Thoracic aorta (tissue), 2 donors: Measurements from ENCODE around the gene GPR158. TPM values are rescaled to one million over a fixed set of nuclear protein-coding genes. Genes with fewer than 3 reads are reported as not detected.
"Not testable (repeated sequence)": the region's sequence is repeated elsewhere in the genome, so short reads cannot be mapped to it uniquely, and the experiment has no call there.

ENCODE experiments used
- ATAC-seq: fragments of 150-250 bp; one replicate; pipeline ENCODE4 v1.8.0; 2017; ENCODE audit warnings: low read depth; ENCODE audit not compliant: insufficient number of reproducible peaks, low FRiP score
- DNase-seq: peaks from one replicate; pipeline ENCODE4 v3.0.0-alpha.2; 2020; ENCODE audit warnings: low spot score
- H3K27ac ChIP-seq, 2 donors: fragments of 200-600 bp; sonication (generic); 1 replicate in 1 of 2; 2 replicates in 1 of 2; pipeline ENCODE4 v1.5.1; 2016; ENCODE audit warnings: mild to moderate bottlenecking in 2 of 2, moderate library complexity in 2 of 2
- H3K27me3 ChIP-seq: fragments of 200-600 bp; sonication (generic); replicated peaks from 2 replicates; pipeline ENCODE4 v1.6.0; 2016; ENCODE audit warnings: mild to moderate bottlenecking; ENCODE audit not compliant: insufficient read depth
- H3K36me3 ChIP-seq: fragments of 200-600 bp; sonication (generic); one replicate; pipeline ENCODE4 v1.5.1; 2016
- H3K4me1 ChIP-seq, 2 donors: fragments of 200-600 bp; sonication (generic); 1 replicate in 1 of 2; 2 replicates in 1 of 2; pipeline versions ENCODE4 v1.5.1 to v1.6.0; 2016; ENCODE audit warnings: low read depth in 2 of 2, mild to moderate bottlenecking in 1 of 2; ENCODE audit not compliant: control insufficient read depth in 1 of 2
- H3K4me3 ChIP-seq: fragments of 200-600 bp; sonication (generic); 2 replicates; pipeline ENCODE4 v1.5.1; 2016; ENCODE audit warnings: mild to moderate bottlenecking
- H3K9me3 ChIP-seq: fragments of 200-600 bp; sonication (generic); 2 replicates; pipeline ENCODE4 v1.5.1; 2016
- total RNA-seq, 2 donors: library from RNA; depleted of rRNA; stranded (reverse); fragments of >200 nt; gene quantifications; one replicate each; pipeline versions ENCODE4 v1.1.0 to v1.2.3, GENCODE V29; 2016
- TF ChIP-seq, protein P1 (sequence below): fragments of 200-600 bp; sonication (generic); IDR thresholded peaks from one replicate; pipeline ENCODE4 v1.5.1; 2019; ENCODE audit warnings: antibody characterized with exemption

The GPR158 gene
- total RNA-seq, 2 donors from 2014 or later, result not detected

DNA sequence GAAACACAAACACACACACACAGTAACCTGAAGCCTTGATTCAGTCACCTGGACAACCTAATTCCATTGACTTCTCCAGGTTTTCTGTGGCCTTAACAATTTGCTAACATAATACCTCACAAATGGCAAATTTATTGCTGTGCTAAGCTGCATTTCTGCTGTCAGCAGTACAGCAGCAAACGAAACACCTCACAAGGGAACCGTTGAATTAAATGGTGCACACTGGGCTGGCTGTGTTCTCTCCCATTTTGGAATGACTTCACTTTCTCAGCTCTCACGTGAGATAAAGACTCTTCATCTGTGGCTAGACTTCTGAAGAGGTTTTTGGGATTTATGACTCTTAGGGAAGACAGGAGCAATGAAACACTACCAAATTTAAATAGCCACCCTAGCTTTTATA lies 152.5 kb downstream of the GPR158 start:
- ATAC-seq (no peak), DNase-seq (no peak)
- no peaks in the 10 kb centered on the region for H3K9me3 ChIP-seq
- H3K4me3 ChIP-seq, result no peak overlapping the region
- no peaks in the 10 kb centered on the region for H3K4me1 ChIP-seq
- no peak overlapping the region for H3K27ac ChIP-seq
- no peaks in the 10 kb centered on the region for H3K27me3 ChIP-seq
- no peaks in the 10 kb centered on the region for H3K36me3 ChIP-seq
- TF ChIP-seq, protein P1, sequence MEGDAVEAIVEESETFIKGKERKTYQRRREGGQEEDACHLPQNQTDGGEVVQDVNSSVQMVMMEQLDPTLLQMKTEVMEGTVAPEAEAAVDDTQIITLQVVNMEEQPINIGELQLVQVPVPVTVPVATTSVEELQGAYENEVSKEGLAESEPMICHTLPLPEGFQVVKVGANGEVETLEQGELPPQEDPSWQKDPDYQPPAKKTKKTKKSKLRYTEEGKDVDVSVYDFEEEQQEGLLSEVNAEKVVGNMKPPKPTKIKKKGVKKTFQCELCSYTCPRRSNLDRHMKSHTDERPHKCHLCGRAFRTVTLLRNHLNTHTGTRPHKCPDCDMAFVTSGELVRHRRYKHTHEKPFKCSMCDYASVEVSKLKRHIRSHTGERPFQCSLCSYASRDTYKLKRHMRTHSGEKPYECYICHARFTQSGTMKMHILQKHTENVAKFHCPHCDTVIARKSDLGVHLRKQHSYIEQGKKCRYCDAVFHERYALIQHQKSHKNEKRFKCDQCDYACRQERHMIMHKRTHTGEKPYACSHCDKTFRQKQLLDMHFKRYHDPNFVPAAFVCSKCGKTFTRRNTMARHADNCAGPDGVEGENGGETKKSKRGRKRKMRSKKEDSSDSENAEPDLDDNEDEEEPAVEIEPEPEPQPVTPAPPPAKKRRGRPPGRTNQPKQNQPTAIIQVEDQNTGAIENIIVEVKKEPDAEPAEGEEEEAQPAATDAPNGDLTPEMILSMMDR, result no peak

- ATAC-seq (no peak), DNase-seq (no peak)
- TF ChIP-seq, protein P1, result no peak
- Histone ChIP-seq H3K4me3 (no peak overlapping the region), H3K27ac (no peak overlapping the region), H3K36me3 (no peaks in the 10 kb centered on the region), H3K9me3 (no peaks in the 10 kb centered on the region), H3K4me1 (no peaks in the 10 kb centered on the region), H3K27me3 (no peaks in the 10 kb centered on the region)
Observed at GRCh38 chr10:25328361-25328760, 153.6 kb downstream of the GPR158 start.

DNA sequence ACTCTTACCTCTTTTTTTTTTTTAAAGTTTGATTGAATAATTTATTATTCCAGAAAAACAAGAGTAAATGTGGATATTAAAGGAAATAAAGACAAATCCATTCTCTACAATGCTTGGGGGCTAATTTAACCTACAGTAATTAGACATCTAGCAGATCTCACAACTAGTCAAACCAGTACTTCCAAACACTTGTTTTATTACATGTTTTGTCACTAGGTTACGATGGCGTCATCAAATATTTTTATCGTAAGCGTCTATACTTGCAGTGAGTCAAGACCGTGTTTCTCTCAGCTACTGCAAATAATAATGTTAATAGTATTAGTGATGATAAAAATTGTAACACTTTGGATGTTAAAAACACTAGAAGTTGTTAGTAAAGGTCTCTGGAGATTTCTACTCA lies 154.8 kb downstream of the GPR158 start:
- not testable (repeated sequence) for ATAC-seq, H3K27me3 ChIP-seq, H3K36me3 ChIP-seq, H3K4me3 ChIP-seq, DNase-seq, H3K27ac ChIP-seq, H3K9me3 ChIP-seq, H3K4me1 ChIP-seq

GRCh38 chr10:25334445-25334844 lies 159.6 kb downstream of the GPR158 start:
- Histone ChIP-seq H3K9me3 (no peaks in the 10 kb centered on the region), H3K4me3 (no peak overlapping the region), H3K36me3 (no peaks in the 10 kb centered on the region), H3K27ac (no peak overlapping the region), H3K27me3 (no peaks in the 10 kb centered on the region), H3K4me1 (no peaks in the 10 kb centered on the region)
- TF ChIP-seq, protein P1, result no peak
- ATAC-seq, result no peak
- DNase-seq, result no peak

DNA sequence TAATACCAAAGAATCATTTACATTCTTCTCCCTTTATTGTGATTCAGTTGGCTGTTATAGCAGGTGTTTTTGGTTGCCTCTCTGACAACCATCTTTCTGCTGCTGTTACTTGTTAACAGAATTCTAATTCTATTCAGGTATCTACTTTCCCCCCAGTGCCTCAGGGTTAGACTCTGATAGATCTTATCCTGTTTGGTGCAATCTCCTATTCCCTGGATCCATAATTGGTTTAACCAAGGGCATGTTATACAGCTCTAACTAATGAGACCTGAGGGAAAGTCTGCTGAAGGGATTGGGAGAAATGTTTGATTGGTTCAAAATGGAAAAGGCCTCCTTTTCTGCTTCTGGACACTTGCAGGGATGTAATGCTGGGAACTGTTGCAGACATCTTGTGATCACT lies 161.5 kb downstream of the GPR158 start:
- Histone ChIP-seq H3K27ac (no peak overlapping the region), H3K27me3 (no peaks in the 10 kb centered on the region), H3K36me3 (no peaks in the 10 kb centered on the region), H3K4me1 (no peaks in the 10 kb centered on the region), H3K4me3 (no peak overlapping the region), H3K9me3 (no peaks in the 10 kb centered on the region)
- TF ChIP-seq, protein P1, result no peak
- no peak for DNase-seq
- ATAC-seq, result no peak

DNA sequence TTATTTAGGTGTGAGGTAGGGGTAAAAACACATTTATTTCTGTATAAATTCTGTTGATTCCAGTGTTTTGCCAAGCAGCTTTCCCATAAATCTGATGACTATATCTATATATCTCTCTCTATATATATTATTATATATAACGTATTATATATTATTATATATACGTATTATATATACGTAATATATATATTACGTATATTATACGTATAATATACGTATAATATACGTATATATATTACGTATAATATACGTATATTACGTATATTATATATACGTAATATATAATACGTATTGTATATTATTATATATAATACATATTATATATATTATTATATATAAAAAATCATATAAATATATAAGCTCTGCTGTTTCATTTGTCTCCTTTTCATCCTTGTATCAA lies 163.5 kb downstream of the GPR158 start:
- TF ChIP-seq, protein P1, result no peak
- Histone ChIP-seq H3K9me3 (no peaks in the 10 kb centered on the region), H3K27ac (no peak overlapping the region), H3K36me3 (no peaks in the 10 kb centered on the region), H3K4me1 (no peaks in the 10 kb centered on the region), H3K4me3 (no peak overlapping the region), H3K27me3 (no peaks in the 10 kb centered on the region)
- ATAC-seq, result no peak
- no peak for DNase-seq
